IPS-NIHi7 (cell line): ENCODE measurements around the gene SCYGR6.

Experiments used
- DNase-seq: peaks from one replicate; pipeline ENCODE4 v3.0.0; 2012; ENCODE audit warnings: mixed read lengths; ENCODE audit errors: extremely low spot score

Gene SCYGR6

GRCh38 chr2:227713291-227713690 is 11.3 kb downstream of the SCYGR6 start:
- no peak for DNase-seq

GRCh38 chr2:227710986-227711385 is 13.6 kb downstream of the SCYGR6 start:
- no peak for DNase-seq

- no peak for DNase-seq
Measured at GRCh38 chr2:227707390-227707789, 17.2 kb downstream of the SCYGR6 start.

GRCh38 chr2:227706859-227707258 is 17.7 kb downstream of the SCYGR6 start:
- no peak for DNase-seq

- no peak for DNase-seq
Measured at GRCh38 chr2:227703961-227704360, 20.6 kb downstream of the SCYGR6 start.

- peak; percentile 42 for DNase-seq
Measured at GRCh38 chr2:227703280-227703732, 21.3 kb downstream of the SCYGR6 start.

- DNase-seq: no peak
Measured at GRCh38 chr2:227701556-227701955, 23.0 kb downstream of the SCYGR6 start.

- DNase-seq: no peak
Measured at GRCh38 chr2:227696990-227697679, 27.4 kb downstream of the SCYGR6 start.

GRCh38 chr2:227687189-227687588 is 37.4 kb downstream of the SCYGR6 start:
- no peak for DNase-seq

- no peak for DNase-seq
Measured at GRCh38 chr2:227684258-227684657, 40.3 kb downstream of the SCYGR6 start.

- DNase-seq: no peak
Measured at GRCh38 chr2:227677928-227678327, 46.6 kb downstream of the SCYGR6 start.

GRCh38 chr2:227674485-227674884 is 50.1 kb downstream of the SCYGR6 start:
- no peak for DNase-seq
